NCI-H146 treated with DMSO at 0.1 percent for 48 hours (cell line): ENCODE data around the gene HELZ.
"Not testable (repeated sequence)": the region's sequence is repeated elsewhere in the genome, so short reads cannot be mapped to it uniquely, and the experiment has no call there.

Experiments used
- DNase-seq: peaks from one replicate; lab custom pipeline; 2025; ENCODE audit not compliant: unreplicated experiment; lab: John Stamatoyannopoulos, UW

Gene HELZ

GRCh38 chr17:67054608-67055007 is 190.4 kb downstream of the HELZ start:
- DNase-seq, result no peak

DNA sequence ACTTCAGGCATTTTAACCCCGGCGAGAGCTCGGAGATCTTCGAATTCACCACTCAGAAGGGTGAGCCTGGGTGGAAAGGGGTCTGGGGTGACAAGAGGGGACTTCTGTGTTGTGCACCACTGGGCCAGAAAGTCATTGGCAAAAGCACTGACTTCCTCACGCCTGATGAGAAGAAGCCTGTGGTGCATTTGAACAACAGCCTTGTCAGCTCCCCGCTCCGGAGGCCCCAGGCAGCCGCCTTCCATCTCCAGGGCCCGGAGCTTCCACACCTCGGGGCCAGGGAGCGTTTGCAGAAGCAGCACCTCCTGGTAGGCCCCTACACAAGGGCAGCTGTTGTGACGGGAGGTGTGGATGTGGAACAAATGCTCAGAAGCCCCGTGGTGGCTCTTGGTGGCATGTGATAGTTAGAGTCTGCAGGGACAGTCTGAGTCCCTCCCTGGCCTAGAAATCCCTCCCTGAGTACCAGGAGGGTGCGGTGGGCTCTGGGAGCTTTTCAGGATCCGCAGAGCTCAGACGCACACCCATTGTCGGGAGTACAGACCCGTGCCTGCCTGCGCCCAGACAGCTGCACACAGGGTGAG is 190.9 kb downstream of the HELZ start:
- no peak for DNase-seq

GRCh38 chr17:67053438-67054000 is 191.5 kb downstream of the HELZ start:
- no peak for DNase-seq

GRCh38 chr17:67052720-67053437 is 192.1 kb downstream of the HELZ start:
- DNase-seq, result no peak

GRCh38 chr17:67051837-67052236 is 193.2 kb downstream of the HELZ start:
- no peak for DNase-seq

DNA sequence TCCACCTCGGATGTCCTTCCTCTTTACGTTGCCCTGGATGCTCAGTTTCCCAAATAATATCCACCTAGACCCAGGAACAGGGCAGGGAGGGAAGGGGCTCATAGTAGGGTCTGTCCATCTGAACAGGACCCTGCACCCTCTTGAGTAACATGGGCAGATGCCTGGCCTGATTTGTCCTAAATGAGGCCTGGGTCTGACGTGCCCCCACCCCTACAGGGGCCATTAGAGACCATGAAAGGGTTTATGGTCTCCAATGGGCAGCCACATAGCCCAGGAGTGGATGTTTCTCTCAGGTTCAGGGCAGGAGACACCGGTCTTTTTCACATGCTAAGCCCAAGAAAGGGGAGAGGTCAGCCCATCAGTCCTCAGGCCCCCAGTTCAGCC is 193.8 kb downstream of the HELZ start:
- DNase-seq, result no peak

- no peak for DNase-seq
Observed at GRCh38 chr17:67050471-67051154, 194.4 kb downstream of the HELZ start.

DNA sequence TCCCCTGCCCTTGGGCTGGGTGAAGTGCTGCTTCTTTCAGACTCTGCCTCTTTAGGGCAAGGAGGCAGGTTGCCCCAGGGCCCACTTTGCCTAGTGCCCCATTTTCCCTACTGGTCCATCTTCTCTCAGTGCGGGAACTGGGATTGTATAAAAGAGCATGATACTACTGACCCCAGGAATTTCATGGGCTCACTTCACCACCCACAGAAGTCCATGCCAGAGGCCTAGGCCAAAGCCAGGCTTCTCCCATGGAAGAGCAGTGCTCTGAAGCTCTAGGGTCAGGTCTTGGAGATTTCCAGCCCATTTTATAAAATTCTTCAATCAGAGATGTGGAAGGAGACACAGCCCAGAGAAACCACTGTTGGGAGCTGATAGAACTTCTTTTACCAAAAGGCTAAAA is 194.9 kb downstream of the HELZ start:
- DNase-seq, result no peak

DNA sequence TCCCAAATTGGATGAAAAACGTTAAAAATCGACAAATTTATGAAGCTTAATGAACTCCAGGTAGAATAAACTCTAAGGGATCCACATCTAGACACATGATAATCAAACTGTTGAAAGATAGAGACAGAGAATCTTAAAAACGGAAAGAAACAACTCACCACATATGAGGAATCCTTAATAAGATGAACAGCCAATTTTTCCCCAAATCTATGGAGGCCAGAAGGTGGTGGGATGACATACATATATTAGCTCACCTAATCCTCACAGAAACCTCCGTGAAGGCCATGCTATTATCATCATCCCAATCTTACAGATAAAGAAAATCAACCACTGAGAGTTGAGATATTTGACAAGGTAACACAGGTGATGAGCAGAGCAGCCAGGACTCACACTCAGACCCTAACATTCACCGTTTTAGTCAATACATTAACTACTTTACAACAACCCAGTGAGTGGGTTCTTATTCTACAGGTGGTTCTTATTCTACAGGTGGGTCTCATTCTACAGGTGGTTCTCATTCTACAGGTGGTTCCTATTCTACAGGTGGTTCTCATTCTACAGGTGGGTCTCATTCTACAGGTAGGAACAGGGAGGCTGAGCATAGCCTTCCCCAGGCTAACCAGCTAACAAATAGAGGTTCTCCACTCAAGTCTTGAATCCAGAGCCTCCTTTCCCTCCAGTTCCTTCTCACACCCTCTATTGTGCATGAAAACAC is 195.8 kb downstream of the HELZ start:
- DNase-seq, result no peak

GRCh38 chr17:67047382-67047781 is 197.6 kb downstream of the HELZ start:
- DNase-seq, result peak; percentile 64

DNA sequence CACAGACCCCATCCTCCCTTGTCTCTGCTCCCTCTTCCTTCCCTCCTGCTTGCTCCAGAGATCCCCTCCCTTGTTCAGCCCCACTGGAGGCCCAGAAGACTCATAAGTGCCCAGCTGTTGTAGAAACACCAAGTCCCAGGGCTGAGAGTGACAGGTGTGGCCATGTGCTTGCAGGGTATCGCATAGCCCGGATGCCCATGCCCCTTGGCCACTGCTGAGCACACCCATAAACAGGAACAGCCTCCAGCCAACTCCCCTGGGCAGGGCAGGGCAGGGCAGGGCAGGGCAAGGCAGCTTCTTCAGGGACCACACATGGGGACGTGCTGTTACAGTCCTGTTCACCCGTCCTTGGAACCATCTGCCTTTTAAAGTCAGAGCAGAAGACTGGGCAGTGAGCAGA is 198.6 kb downstream of the HELZ start:
- DNase-seq, result no peak

- no peak for DNase-seq
Observed at GRCh38 chr17:67044940-67045339, 200.1 kb downstream of the HELZ start.

DNA sequence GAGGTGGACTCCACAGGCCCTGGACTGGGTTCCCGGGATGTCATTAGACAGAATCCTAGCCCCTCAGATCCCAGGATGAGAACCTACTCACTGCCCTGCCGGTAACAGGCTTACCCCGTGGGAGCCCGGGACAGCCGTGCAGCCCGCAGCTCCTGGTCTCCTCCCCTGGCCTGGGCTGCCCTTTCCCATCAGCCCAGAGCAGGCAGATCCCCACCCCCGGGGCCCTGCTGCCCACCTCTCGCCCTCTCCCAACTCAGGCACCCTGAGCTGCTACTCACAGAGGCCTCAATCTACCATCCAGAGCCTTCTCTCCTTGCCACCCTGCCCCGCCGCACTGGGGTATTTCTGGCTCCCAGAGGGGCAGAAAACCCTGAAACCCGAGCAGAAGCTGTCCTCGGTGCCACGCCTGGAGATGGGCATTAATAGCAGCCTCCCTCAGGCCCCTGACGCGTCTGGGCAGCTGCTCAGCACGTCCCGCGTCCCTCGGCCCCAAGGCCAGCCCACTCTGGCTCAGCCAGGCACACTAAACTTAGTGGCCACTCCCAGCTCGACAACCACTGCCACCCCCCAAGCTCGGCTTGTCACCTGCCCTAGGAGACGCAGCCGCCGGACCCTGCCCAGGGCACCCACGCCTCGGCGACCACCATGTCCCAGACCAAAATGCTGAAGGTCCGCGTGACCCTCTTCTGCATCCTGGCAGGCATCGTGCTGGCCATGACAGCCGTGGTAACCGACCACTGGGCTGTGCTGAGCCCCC is 200.8 kb downstream of the HELZ start, which contains the start of gene CACNG1:
Gene CACNG1 (plus strand): TSS at position 539 of the 757 bp plus-strand sequence. CDS start 107 bp downstream, at position 646.
- no peak for DNase-seq

GRCh38 chr17:67043283-67043682 is 201.7 kb downstream of the HELZ start:
- DNase-seq, result peak; percentile 59

DNA sequence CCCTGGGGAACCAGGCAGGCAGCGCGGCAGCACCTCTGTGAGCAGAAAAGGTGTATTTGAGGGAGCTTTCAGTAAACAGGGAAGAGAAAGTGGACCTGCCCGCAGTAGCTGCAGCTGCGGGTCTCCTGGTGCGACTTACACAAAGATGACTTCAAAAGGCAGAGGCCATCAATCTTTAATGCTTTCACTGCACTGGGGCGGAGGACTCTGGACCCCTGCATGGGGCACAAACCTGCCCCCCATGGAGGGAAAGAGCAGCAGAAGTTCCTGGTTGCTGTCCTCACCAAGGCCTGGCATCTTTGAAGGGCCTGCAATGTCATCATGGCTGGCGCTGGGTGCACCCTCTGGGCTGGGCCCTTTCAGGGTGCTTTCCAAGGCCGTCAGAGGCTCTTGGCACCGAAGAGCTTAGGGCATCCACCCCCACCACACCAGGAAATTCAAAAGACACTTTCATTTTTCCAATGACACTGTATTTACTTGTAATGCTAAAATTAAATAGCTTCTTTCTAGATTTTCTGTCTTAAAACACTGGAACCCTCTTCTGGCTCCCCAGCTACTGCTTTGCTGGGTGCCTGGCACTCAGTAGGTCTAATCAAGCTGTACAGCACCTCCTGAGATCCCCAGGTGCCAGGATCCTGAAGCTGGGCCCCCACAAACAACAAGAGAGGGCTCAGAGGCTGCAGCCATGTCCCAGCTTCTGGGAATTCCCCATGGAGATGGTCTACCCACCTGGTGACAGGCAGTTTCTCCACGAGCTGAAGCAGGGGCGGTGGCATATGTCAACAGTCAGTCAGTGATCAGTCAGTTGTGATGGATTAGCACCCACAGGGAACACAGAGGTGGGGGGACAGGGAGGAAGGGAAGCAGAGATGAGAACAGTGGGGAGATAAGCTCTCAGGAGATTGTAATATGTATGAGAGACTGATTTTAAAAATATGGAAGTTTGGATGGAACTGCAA is 202.8 kb downstream of the HELZ start:
- peak; percentile 57 for DNase-seq

- DNase-seq, result peak; percentile 44
Observed at GRCh38 chr17:67041531-67041930, 203.5 kb downstream of the HELZ start.

GRCh38 chr17:67041119-67041518 is 203.9 kb downstream of the HELZ start:
- not testable (repeated sequence) for DNase-seq

- DNase-seq, result no peak
Observed at GRCh38 chr17:67040652-67041051, 204.3 kb downstream of the HELZ start.

DNA sequence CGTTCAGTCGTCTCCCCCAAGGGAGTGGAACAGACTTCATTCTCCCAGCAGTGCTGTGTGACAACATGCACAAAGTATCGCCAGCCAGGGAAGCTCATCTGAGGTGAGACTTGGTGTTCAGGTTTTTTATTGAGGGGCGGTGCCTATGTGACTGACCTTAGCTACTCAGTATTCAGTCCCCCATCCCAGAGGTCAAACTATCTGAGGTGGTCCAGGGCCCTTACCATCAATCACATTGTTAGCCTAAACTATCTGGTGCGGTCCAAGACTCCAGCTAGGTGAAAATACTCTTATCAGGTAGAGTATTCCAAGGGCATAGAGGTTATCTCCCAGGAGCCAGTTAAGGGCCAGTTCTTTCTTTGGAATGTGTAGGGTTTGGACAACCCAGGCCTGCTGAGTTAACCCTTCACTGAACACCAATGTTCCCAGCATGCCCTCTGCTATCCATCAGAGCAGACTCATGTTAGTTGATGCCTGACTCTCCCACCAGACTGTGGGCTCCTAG is 206.1 kb downstream of the HELZ start:
- DNase-seq, result no peak
